Esophagus squamous epithelium (tissue), 5 donors: ENCODE results near the gene TLK1. TPM values are rescaled to one million over a fixed set of nuclear protein-coding genes. Genes with fewer than 3 reads are reported as not detected.

Experiments
- DNase-seq: peaks from one replicate; lab custom pipeline; 2025; lab: John Stamatoyannopoulos, UW
- H3K27ac ChIP-seq, 4 donors: fragments of 200-600 bp; sonication (generic); one replicate each; pipeline ENCODE4 v1.5.1; 2016 to 2019; ENCODE audit warnings: mild to moderate bottlenecking in 1 of 4
- H3K27me3 ChIP-seq, 4 donors: fragments of 200-600 bp; sonication (generic); 1 replicate in 3 of 4; 2 replicates in 1 of 4; pipeline versions ENCODE4 v1.5.1 to v1.6.0; 2017 to 2021; ENCODE audit warnings: antibody characterized with exemption in 1 of 4
- H3K36me3 ChIP-seq, 3 donors: fragments of 200-600 bp; sonication (generic); one replicate each; pipeline ENCODE4 v1.5.1; 2016 to 2019
- H3K4me1 ChIP-seq, 3 donors: fragments of 200-600 bp; sonication (generic); one replicate each; pipeline ENCODE4 v1.5.1; 2017 to 2019
- H3K4me3 ChIP-seq, 4 donors: fragments of 200-600 bp; sonication (generic); 1 replicate in 3 of 4; 2 replicates in 1 of 4; pipeline ENCODE4 v1.5.1; 2016 to 2019; ENCODE audit warnings: mild to moderate bottlenecking in 2 of 4, moderate library complexity in 1 of 4
- H3K9me3 ChIP-seq, 3 donors: fragments of 200-600 bp; sonication (generic); one replicate each; pipeline ENCODE4 v1.5.1; 2016 to 2019
- POLR2A ChIP-seq, 4 donors: fragments of 450-650 bp; IDR thresholded peaks; one replicate each; pipeline ENCODE4 v1.6.1; 2017; ENCODE audit warnings: antibody characterized with exemption in 4 of 4, mild to moderate bottlenecking in 4 of 4, moderate library complexity in 3 of 4
- WGBS, 2 donors: methylation state at CpG; one replicate each; pipeline ENCODE4 v1.1.5; 2018; 5-methylcytosine and 5-hydroxymethylcytosine counted together
- intact Hi-C: fragments of 100-400 bp; cut with DNase I; formaldehyde crosslinking; loops from one replicate; pipeline ENCODE4 v1.15.0; 2022
- total RNA-seq, 4 donors: library from RNA; depleted of rRNA; stranded (reverse); fragments of >200 nt; gene quantifications; one replicate each; pipeline ENCODE4 v1.1.0, GENCODE V29; 2016
- TF ChIP-seq, protein P1 (sequence below), 6 experiments: fragments of 450-650 bp in 4 of 6; fragments of 200-600 bp in 2 of 6; sonication (generic) in 2 of 6; IDR thresholded peaks; one replicate each; pipeline ENCODE4 v1.5.1; 2016 to 2019; ENCODE audit warnings: antibody characterized with exemption in 6 of 6, mild to moderate bottlenecking in 4 of 6, moderate library complexity in 4 of 6
- donor health status: DM: yes; HTN: yes; CAD: no.

Gene TLK1
- total RNA-seq, 4 donors from 2014 or later = 11.1 to 24.5 (median 20.0) TPM

DNA sequence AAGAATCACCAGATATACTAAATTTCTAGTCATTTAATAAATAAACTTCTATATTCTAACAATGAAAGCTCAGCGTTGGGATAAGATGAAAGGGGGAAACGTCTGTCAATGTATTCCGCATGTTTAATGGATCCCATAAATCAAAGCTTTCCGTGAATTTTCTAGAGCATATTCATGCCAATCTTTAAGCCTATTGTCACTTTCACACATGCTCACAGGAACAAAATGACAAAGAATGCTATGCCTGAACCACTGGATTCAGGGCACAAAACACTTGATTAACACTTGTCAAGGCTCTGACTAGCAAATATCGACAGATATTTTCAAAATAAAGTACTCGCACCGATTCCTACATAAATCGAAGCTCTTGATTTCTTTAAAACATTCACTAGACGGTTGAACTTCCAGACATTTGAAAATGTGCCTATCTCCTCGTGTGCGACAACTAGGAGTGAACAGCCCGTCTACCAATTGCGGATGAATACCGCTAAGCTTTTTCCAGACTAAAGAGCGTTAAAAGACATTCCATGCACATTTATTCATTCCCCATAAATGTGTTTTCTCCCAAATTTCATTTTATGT is 1.8 kb downstream of the TLK1 start:
- no peaks in the 10 kb centered on the region for H3K9me3 ChIP-seq
- no peak for DNase-seq
- 7% methylated on average over 15 of the region's 15 CpGs for WGBS, 2 donors
- intact Hi-C loops = no loop called here
- no peaks in the 10 kb centered on the region for H3K27me3 ChIP-seq
- peak overlapping the region in 3 of 4 donors; percentile 93 to 97 (median 95) for H3K27ac ChIP-seq
- TF ChIP-seq, protein P1, sequence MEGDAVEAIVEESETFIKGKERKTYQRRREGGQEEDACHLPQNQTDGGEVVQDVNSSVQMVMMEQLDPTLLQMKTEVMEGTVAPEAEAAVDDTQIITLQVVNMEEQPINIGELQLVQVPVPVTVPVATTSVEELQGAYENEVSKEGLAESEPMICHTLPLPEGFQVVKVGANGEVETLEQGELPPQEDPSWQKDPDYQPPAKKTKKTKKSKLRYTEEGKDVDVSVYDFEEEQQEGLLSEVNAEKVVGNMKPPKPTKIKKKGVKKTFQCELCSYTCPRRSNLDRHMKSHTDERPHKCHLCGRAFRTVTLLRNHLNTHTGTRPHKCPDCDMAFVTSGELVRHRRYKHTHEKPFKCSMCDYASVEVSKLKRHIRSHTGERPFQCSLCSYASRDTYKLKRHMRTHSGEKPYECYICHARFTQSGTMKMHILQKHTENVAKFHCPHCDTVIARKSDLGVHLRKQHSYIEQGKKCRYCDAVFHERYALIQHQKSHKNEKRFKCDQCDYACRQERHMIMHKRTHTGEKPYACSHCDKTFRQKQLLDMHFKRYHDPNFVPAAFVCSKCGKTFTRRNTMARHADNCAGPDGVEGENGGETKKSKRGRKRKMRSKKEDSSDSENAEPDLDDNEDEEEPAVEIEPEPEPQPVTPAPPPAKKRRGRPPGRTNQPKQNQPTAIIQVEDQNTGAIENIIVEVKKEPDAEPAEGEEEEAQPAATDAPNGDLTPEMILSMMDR (IDR thresholded peaks at IDR 0.05) = no peak
- TF ChIP-seq POLR2A (IDR thresholded peaks at IDR 0.05) = no peak
- H3K36me3 ChIP-seq = no peaks in the 10 kb centered on the region
- H3K4me1 ChIP-seq = peaks cover 0 to 70% (median 4%) of the 10 kb centered on the region in 3 donors
- H3K4me3 ChIP-seq = peak overlapping the region; percentile 82 to 97 (median 84)

DNA sequence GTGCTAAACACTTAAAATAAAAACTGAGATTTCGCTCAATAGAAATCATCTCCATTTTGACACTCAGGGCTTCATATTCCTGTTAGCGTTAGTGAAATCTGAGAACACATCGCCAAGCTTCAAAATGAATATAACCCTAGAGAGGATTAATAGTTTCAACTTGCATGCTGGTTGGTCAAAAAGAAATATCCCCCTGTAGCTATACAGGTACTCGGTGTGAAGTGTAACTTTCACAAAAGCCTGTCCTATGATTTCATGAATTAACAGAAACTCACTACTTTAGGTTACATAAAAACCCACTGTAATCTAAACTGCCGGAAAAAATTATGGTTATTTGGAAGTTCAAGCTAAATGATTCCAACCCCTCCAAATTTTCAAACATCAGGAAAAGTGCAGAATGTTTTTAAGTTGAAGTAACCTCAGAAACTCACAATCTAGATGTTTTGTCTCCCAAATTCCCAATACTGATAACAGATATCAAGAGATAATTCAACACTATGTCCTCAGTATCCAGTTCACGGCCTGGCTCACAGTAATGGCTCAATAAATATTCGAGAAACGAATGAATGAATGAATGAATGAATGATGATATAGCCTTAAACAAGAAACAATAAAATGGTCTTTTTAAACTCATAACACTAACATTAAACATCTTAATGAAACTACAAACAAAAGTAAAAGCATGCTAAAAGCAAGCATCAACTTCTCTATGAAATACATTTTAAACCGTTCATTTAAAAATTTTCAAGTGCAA is 2.5 kb downstream of the TLK1 start:
- Histone ChIP-seq H3K27me3 (no peaks in the 10 kb centered on the region), H3K4me1 (peaks cover 0 to 70% (median 4%) of the 10 kb centered on the region in 3 donors), H3K36me3 (no peaks in the 10 kb centered on the region), H3K4me3 (peak overlapping the region in 3 of 4 donors; percentile 82 to 84 (median 84)), H3K9me3 (no peaks in the 10 kb centered on the region), H3K27ac (no peak overlapping the region)
- TF ChIP-seq, protein P1 (IDR thresholded peaks at IDR 0.05) = no peak
- no peak for TF ChIP-seq POLR2A (IDR thresholded peaks at IDR 0.05)
- intact Hi-C loops = no loop called here
- no peak for DNase-seq
- whole genome bisulfite sequencing, 2 donors = 59 to 64% methylated on average over 9 of the region's 9 CpGs

DNA sequence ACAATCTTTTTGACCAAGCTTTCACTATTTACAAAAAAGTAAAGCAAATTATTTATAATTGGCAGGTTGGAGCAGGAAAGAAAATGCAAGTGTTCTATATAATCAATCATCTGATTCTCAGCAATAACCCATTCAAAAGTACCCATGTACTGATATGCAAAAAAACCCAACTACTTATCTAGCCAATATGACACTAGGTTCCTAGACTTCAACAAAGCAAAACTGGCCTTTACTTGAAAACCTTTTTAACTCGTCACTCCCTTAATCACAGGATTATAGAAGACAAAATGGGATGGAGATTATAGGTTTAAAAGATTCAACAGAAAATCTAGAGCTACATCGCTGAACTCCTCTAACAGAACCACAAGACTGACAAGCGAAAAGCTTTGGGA is 3.6 kb downstream of the TLK1 start:
- intact Hi-C loops = no loop called here

DNA sequence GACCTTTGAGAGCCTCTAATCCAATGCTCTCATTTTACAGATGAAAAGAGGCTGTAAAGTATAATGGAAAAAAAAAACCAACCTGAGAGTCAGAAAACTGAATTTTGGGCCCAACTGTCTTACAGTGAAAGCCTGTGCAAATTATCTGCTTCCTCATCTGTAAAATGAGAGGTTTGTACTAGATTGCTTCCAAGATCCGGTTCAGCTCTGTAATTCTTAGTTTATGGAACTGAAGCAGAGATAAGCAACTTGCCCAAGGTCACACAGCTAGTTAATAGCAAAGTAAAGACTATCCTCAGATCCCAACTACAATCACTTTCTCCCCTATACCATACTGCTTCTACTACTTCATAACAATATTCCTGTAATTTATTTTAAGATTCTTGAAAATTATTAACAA is 6.3 kb downstream of the TLK1 start:
- H3K9me3 ChIP-seq = no peaks in the 10 kb centered on the region
- H3K36me3 ChIP-seq = no peaks in the 10 kb centered on the region
- no peak overlapping the region for H3K4me3 ChIP-seq
- H3K27ac ChIP-seq = no peak overlapping the region
- H3K4me1 ChIP-seq = peaks cover 0 to 49% (median 4%) of the 10 kb centered on the region in 3 donors
- 32 to 63% methylated on average over 1 of the region's 1 CpG for WGBS, 2 donors
- no peaks in the 10 kb centered on the region for H3K27me3 ChIP-seq
- no peak for TF ChIP-seq POLR2A (IDR thresholded peaks at IDR 0.05)
- TF ChIP-seq, protein P1 (IDR thresholded peaks at IDR 0.05) = no peak
- intact Hi-C loops = no loop called here
- DNase-seq = no peak

More for the DNA sequence above, 3.6 kb downstream of the TLK1 start:
- no peaks in the 10 kb centered on the region for H3K36me3 ChIP-seq
- WGBS, 2 donors = 57 to 73% methylated on average over 3 of the region's 3 CpGs
- H3K9me3 ChIP-seq = no peaks in the 10 kb centered on the region
- no peak for TF ChIP-seq POLR2A (IDR thresholded peaks at IDR 0.05)
- TF ChIP-seq, protein P1 (IDR thresholded peaks at IDR 0.05) = no peak
- no peak overlapping the region for H3K4me3 ChIP-seq
- peaks cover 0 to 63% (median 4%) of the 10 kb centered on the region in 3 donors for H3K4me1 ChIP-seq
- no peak for DNase-seq
- no peaks in the 10 kb centered on the region for H3K27me3 ChIP-seq
- no peak overlapping the region for H3K27ac ChIP-seq

DNA sequence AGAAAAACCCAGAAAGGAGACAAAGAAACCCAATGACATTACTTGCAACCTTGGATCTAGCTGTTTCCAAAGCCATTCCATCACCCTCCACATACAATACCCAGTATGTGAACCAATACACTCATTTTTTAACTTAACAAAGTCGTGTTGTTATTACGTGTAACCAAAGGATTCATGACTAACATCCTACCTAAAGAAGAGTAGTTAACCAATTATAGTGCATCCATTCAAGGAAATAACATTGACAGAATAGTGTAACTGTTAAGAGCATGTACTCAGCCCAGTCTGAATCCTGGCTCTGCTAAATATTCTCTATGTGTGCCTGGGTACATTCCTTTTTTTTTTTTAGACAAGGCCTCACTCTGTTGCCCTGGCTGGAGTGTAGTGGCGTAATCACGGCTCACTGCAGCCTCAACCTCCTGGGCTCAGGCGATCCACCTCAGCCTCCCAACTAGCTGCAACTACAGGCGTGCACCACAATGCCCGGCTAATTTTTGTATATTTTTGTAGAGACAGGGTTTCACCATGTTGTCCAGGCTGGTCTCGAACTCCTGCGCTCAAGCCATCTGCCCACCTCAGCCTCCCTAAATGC is 9.9 kb downstream of the TLK1 start:
- H3K36me3 ChIP-seq = no peaks in the 10 kb centered on the region
- H3K9me3 ChIP-seq = no peaks in the 10 kb centered on the region
- no peak for DNase-seq
- WGBS, 2 donors = 86 to 92% methylated on average over 7 to 9 of the region's 9 CpGs
- no peak overlapping the region for H3K4me3 ChIP-seq
- no peaks in the 10 kb centered on the region for H3K27me3 ChIP-seq
- intact Hi-C loops = no loop called here
- H3K27ac ChIP-seq = no peak overlapping the region
- TF ChIP-seq POLR2A (IDR thresholded peaks at IDR 0.05) = no peak
- TF ChIP-seq, protein P1 (IDR thresholded peaks at IDR 0.05) = no peak
- H3K4me1 ChIP-seq = peaks cover 0 to 36% (median 6%) of the 10 kb centered on the region in 3 donors
